Prostate gland (tissue), 2 donors: Measurements from ENCODE around the gene XG. TPM values are rescaled to one million over a fixed set of nuclear protein-coding genes. Genes with fewer than 3 reads are reported as not detected.
"Not testable (repeated sequence)": the region's sequence is repeated elsewhere in the genome, so short reads cannot be mapped to it uniquely, and the experiment has no call there.

Source experiments
- DNase-seq: peaks from one replicate; pipeline ENCODE4 v3.0.0-alpha.2; 2019; ENCODE audit warnings: low spot score
- H3K27ac ChIP-seq, 2 donors: fragments of 200-600 bp; sonication (generic); 2 replicates each; pipeline ENCODE4 v1.5.1; 2017 to 2019
- H3K27me3 ChIP-seq: fragments of 200-600 bp; sonication (generic); replicated peaks from 2 replicates; pipeline ENCODE4 v1.5.1; 2019; ENCODE audit not compliant: insufficient read depth
- H3K36me3 ChIP-seq, 2 donors: fragments of 200-600 bp; sonication (generic); 1 replicate in 1 of 2; 2 replicates in 1 of 2; pipeline versions ENCODE4 v1.5.1 to v1.8.1; 2017 to 2019
- H3K4me1 ChIP-seq: fragments of 200-600 bp; sonication (generic); replicated peaks from 2 replicates; pipeline ENCODE4 v1.5.1; 2019
- H3K4me3 ChIP-seq, 2 donors: fragments of 200-600 bp; sonication (generic); 2 replicates each; pipeline ENCODE4 v1.5.1; 2017 to 2019
- H3K9me3 ChIP-seq: fragments of 200-600 bp; sonication (generic); 2 replicates; pipeline ENCODE4 v1.5.1; 2017
- CTCF ChIP-seq, 4 experiments: fragments of 200-600 bp in 2 of 4; fragments of 450-650 bp in 2 of 4; sonication (generic) in 2 of 4; IDR thresholded peaks; 1 replicate in 3 of 4; 2 replicates in 1 of 4; pipeline ENCODE4 v1.5.1; 2016 to 2019; ENCODE audit warnings: antibody characterized with exemption in 4 of 4, mild to moderate bottlenecking in 2 of 4, moderate library complexity in 2 of 4
- POLR2A ChIP-seq: fragments of 450-650 bp; IDR thresholded peaks from one replicate; pipeline ENCODE4 v1.6.1; 2016; ENCODE audit warnings: antibody characterized with exemption, mild to moderate bottlenecking
- POLR2AphosphoS5 ChIP-seq: sonication (generic); formaldehyde crosslinking; IDR thresholded peaks from one replicate; pipeline ENCODE4 v1.6.1; 2017; ENCODE audit warnings: antibody characterized with exemption
- WGBS: methylation state at CpG from one replicate; pipeline ENCODE4 v1.1.5; 2018; 5-methylcytosine and 5-hydroxymethylcytosine counted together
- intact Hi-C: fragments of 100-400 bp; cut with DNase I; formaldehyde crosslinking; loops from one replicate; pipeline ENCODE4 v1.14.2; 2022
- total RNA-seq, 2 donors: library from RNA; depleted of rRNA; stranded (reverse); fragments of >200 nt; gene quantifications; one replicate each; pipeline ENCODE4 v1.1.0, GENCODE V29; 2016

The XG gene
- total RNA-seq, 2 donors from 2014 or later = 2.5 to 6.9 TPM

- H3K27me3 ChIP-seq = no peaks in the 10 kb centered on the region
- H3K9me3 ChIP-seq = no peaks in the 10 kb centered on the region
- peaks cover 5% of the 10 kb centered on the region in 2 donors for H3K36me3 ChIP-seq
- H3K4me1 ChIP-seq = no peaks in the 10 kb centered on the region
- DNase-seq = no peak
- no peak overlapping the region for H3K4me3 ChIP-seq
- intact Hi-C loops = no loop called here
- H3K27ac ChIP-seq = no peak overlapping the region
- WGBS = 97% methylated on average over 3 of the region's 3 CpGs
- TF ChIP-seq POLR2A = no peak
- no peak for TF ChIP-seq CTCF (IDR thresholded peaks at IDR 0.05)
- no peak for TF ChIP-seq POLR2AphosphoS5
Observed at GRCh38 chrX:2741386-2741785, 10.5 kb upstream of the XG start.

GRCh38 chrX:2746250-2746649 is 5.6 kb upstream of the XG start:
- WGBS = 35% methylated on average over 6 of the region's 6 CpGs
- H3K9me3 ChIP-seq, H3K36me3 ChIP-seq, DNase-seq, H3K4me1 ChIP-seq, H3K27me3 ChIP-seq, H3K27ac ChIP-seq, H3K4me3 ChIP-seq, intact Hi-C loops: not testable (repeated sequence)

- DNase-seq = no peak
- WGBS = 48% methylated on average over 8 of the region's 8 CpGs
- no peak for TF ChIP-seq CTCF (IDR thresholded peaks at IDR 0.05)
- TF ChIP-seq POLR2A = no peak
- no peak for TF ChIP-seq POLR2AphosphoS5
- Histone ChIP-seq H3K4me1 (no peaks in the 10 kb centered on the region), H3K4me3 (no peak overlapping the region), H3K27ac (no peak overlapping the region), H3K36me3 (no peaks in the 10 kb centered on the region), H3K9me3 (no peaks in the 10 kb centered on the region), H3K27me3 (no peaks in the 10 kb centered on the region)
- intact Hi-C loops = no loop called here
Observed at GRCh38 chrX:2748171-2748814, 3.5 kb upstream of the XG start.

- DNase-seq = no peak
- H3K27ac ChIP-seq = no peak overlapping the region
- H3K36me3 ChIP-seq = no peaks in the 10 kb centered on the region
- no peaks in the 10 kb centered on the region for H3K27me3 ChIP-seq
- H3K4me1 ChIP-seq = no peaks in the 10 kb centered on the region
- TF ChIP-seq POLR2AphosphoS5 = no peak
- TF ChIP-seq POLR2A = no peak
- TF ChIP-seq CTCF (IDR thresholded peaks at IDR 0.05) = no peak
- H3K4me3 ChIP-seq = no peak overlapping the region
- intact Hi-C loops = no loop called here
- 73% methylated on average over 1 of the region's 1 CpG for WGBS
- H3K9me3 ChIP-seq = no peaks in the 10 kb centered on the region
Observed at GRCh38 chrX:2748815-2749188, 3.0 kb upstream of the XG start.

GRCh38 chrX:2751291-2751690 is 549 bp upstream of the XG start:
- 47% methylated on average over 3 of the region's 3 CpGs for WGBS
- intact Hi-C loops = no loop called here
- no peaks in the 10 kb centered on the region for H3K9me3 ChIP-seq
- no peaks in the 10 kb centered on the region for H3K4me1 ChIP-seq
- no peak overlapping the region for H3K4me3 ChIP-seq
- H3K27me3 ChIP-seq = no peaks in the 10 kb centered on the region
- TF ChIP-seq POLR2AphosphoS5 (no peak), CTCF (IDR thresholded peaks at IDR 0.05) (no peak), POLR2A (no peak)
- DNase-seq = no peak
- no peak overlapping the region for H3K27ac ChIP-seq
- H3K36me3 ChIP-seq = no peaks in the 10 kb centered on the region

- H3K27me3 ChIP-seq, DNase-seq, H3K27ac ChIP-seq, intact Hi-C loops, H3K9me3 ChIP-seq, H3K4me1 ChIP-seq, H3K4me3 ChIP-seq, H3K36me3 ChIP-seq: not testable (repeated sequence)
- WGBS = 78% methylated on average over 7 of the region's 7 CpGs
Observed at GRCh38 chrX:2752441-2752840, 601 bp downstream of the XG start.

GRCh38 chrX:2755163-2755715 is 3.4 kb downstream of the XG start:
- H3K36me3 ChIP-seq, H3K4me1 ChIP-seq, intact Hi-C loops, H3K9me3 ChIP-seq, H3K27ac ChIP-seq, H3K27me3 ChIP-seq, DNase-seq, H3K4me3 ChIP-seq: not testable (repeated sequence)
- WGBS = 70% methylated on average over 5 of the region's 5 CpGs
